Endometrial microvascular endothelial cells (primary cell): ENCODE measurements around the gene REXO1. TPM values are rescaled to one million over a fixed set of nuclear protein-coding genes. Genes with fewer than 3 reads are reported as not detected.

Source experiments
- in situ Hi-C: cut with HindIII; loops from 2 replicates; pipeline ENCODE4 v1.10.0; 2017; ENCODE audit warnings: low sequenced_read_pairs, low pct_unique_long_range_greater_than_20kb; ENCODE audit errors: inconsistent ontology term
- total RNA-seq: library from RNA; depleted of rRNA; stranded (reverse); fragments of >200 nt; gene quantifications from one replicate; pipeline ENCODE4 v1.2.3, GENCODE V29; 2015; ENCODE audit errors: inconsistent ontology term

REXO1 gene
- total RNA-seq, 1 donor from 2014 or later = 15.7 TPM

DNA sequence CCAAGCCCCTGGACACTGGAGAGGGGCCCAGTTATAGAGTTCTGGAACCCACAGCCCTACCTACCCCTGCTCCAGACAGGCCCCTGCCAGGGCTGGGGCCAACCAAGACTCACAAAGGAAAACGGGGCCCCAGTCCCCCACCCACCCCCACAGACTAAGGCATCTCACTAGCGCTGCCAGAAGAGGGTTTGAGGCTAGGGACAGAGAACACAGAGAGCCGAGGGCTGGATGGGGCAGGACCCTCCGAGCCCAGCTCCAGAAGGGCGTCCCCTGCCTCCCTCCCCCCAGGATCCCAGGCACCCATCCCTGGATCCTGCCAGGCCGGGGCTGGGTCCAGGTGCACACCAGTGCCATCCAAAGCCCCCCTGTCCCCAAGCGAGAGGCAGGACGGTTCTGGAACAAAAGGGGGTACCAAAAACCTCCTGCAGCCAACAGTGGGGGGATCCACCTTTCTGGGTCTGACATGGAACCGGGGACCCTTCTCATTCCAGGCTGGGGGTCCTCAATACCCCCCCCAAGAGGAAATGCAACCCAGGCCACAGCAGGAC, 4.4 kb upstream of the REXO1 start:
- in situ Hi-C loops = no loop called here

DNA sequence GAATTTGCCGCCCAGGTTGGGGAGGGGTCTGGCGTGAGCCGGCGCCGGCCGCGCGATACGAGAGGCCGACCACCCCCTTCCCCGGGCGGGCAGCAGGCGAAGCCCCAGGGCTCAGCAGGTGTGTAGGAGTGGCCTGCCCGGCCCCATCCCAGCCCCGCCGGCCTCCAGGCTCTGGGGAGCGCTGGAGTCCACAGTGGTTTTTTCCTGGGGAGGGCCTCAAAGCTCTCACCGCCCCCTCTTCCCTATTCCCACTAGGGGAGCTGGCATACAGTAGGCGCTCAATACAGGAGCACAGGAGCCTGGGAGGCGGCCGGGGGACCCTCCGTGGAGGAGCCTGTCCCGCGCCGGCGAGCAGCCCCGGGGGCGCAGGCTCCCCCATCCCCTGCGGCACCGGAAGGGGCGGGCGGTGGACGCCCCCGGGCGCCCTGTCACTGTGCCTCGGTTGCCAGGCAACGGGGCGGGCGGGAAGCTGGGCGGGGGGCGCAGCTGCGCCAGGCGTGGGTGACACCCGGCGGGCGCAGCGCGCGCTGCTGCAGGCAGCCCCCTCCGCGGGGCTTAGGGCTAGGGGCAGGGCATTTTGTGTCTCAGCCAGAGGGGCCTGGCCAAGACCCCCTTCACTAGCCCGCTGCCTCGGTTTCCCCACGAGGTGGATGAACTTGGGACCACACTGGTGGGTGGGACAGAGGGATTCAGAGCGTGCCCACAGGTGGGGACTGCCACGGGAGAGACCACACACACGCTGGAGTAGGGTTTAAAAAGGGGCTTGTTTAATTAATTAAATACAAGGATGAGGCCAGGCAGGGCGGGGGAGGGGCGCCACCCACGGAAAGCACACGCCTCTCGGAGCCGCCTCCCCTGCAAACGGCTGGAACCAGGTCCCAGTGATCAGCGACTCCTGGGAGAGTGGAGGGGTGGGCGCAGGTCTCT, 3.6 kb upstream of the REXO1 start:
- in situ Hi-C loops = no loop called here

DNA sequence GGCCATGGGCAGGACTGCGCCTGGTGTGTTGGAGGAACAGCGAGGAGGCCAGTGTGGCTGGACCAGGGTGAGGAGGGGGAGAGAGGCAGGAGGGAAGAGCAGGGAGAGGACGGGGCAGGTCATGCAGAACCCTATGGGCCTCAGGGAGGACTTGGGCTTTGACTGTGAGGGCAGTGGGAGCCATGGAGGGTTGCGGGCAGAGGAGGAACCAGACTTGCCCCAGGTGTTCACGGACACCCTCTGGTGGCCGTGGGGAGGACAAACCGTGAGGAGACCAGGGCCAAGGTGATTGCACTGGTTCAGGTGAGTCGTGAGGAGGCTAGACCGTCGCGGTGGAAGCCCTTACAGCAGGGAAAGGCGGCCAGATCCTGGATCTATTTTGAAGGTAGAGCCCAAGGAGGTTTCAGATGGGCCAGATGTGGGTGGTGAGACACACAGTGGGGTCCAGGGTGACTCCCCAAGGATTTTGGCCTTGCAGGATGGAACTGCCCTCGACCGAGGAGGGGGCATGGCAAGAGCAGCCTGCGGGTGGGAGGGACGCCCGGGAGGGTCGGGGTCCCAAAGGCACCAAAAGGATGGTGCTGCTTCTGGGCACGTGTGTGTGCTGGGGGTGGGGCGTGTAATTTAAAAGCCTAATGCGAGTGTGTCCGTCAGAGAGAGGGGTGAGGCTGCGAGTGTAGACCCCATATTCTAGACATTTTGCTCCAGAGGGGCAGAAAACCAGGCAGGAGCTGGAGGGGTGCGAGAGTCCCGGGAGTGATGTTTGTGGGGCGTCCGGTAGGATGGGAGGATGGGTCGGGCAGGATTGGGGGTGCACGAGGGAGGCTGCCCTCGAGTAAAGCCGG, 2.7 kb upstream of the REXO1 start:
- in situ Hi-C loops = no loop called here

DNA sequence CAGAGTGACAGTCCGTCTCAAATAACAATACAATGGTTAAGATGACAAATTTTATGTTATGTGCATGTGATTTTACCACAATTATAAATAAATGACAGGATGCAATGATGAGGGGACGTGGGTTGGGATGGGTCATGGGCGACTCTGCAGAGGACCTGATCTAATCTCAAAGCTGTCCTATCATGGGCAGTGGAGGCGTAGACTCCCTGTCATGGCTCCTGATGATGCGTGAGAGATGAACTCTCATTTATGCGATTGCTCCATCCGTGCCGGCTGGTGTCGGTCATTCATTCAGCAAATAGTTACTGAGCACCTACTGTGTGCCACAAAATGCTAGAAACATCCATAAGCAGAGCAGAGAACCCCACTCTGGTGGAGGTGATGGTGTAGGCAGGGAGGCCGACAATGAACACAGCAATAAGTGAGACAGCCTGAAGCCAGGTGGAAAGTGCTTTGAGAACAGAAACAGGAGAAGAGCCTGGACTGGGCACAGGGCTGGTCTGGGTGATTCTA, 1.7 kb upstream of the REXO1 start:
- in situ Hi-C loops = no loop called here

DNA sequence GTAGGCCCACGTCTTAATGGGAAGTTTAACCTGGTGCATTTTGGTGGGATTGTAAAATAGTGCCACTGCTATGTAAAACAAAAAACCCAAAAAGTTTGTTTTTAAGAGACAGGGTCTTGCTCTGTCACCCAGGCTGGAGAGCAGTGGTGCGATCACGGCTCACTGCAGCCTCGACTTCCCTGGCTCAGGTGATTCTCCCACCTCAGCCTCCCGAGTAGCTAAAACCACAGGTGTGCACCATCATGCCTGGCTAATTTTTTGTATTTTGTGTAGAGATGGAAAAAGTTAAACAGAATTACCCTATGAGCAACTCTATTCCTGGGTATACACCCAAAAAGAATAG, 820 bp upstream of the REXO1 start:
- in situ Hi-C loops = no loop called here

DNA sequence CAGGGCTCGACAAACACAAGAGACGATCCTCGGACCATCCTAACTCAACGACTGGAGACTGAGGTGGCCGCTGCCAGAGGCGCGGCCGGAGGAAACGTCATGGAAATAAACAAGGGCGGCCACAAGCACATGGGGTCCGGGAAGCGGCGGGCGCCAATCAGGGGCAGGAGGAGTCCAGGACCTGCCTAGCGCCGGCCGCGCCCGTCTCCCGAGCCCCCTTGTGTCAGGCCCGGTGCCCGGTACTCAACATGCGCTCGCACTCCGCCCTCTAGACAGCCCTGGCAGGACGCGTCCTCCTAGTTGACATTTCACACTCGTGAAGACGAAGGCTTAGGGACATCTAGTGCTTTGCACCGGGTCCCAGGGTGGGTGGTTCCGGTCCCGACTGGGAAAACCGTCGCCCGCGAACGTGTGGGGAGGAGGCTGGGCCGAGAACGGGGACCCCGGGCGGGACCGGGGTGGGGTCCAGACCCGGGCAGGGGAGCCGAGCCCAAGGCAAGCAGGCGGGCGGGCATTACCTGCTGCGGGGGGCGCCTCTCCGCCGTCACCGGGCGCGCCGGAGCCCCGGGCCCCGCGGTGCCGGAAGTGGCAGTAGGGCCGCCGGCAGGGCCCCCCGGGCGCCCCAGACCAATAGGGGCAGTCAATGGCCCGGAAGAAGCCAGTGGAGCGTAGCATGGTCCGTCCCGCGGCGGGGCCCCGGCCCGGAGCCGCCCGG, 442 bp downstream of the REXO1 start:
- in situ Hi-C loops = no loop called here

DNA sequence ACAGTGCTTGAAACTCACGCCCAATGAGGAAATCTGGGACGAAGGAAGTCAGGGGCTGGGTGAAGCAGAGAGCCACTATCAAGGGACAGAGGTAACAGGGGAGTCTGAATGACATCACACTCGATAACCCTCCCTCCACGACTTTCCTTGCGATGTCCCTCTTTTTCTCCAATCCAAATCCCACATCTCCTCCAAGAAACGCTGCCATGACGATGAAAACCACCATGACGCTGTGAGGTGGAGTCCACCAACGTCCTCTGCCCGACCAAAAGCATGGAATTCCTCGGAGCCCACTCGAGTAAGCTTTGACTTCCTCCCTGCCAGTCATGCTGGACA, 967 bp downstream of the REXO1 start:
- in situ Hi-C loops = no loop called here

DNA sequence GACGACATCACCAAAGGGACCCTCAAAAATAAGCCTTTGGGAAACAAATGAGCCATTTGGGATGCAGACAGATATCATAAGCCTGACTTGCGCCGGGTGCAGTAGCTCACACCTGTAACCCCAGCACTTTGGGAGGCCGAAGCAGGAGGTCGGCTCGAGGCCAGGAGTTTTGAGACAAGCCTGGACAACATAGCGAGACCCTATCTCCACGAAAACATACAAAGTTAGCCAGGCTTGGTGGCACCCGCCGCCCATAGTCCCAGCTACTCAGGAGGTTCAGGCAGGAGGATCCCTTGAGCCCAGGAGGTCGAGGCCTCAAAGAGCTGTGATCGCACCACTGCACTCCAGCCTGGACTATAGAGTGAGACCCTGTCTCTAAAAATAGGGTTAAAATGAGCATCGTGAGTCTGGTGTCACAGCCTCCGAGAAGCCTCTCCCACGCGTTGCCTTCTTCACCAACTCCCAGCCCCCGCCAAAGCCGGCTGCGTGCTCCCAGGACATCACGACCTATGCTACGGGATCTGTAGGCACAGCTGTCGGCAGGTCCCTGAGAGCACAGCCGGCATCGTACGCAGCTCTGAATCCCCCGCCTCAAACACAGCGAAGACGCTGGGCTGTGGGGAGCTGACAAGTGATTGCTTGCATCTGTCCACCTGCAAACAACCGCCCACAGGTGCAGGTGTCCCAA, 1.6 kb downstream of the REXO1 start:
- in situ Hi-C loops = no loop called here

DNA sequence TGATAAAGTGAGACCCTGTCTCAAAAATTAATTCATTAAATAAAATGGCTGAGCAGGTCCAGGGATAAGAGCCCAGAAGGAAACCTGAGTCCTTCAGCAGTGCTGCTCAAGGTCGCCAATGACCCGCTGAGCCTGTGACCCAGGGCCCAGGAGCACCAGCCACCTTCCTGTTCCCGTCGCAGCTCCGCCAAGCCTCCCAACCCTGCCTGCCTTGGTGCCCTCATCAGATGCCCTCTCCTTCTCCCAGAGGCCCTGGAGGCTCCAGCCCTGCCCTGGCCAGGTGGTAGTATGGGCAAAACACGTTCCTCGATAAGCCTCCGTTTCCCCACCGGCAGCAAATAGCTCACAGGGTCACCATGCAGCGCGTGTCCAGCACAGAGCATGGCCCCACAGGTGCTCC, 2.6 kb downstream of the REXO1 start:
- in situ Hi-C loops = no loop called here

DNA sequence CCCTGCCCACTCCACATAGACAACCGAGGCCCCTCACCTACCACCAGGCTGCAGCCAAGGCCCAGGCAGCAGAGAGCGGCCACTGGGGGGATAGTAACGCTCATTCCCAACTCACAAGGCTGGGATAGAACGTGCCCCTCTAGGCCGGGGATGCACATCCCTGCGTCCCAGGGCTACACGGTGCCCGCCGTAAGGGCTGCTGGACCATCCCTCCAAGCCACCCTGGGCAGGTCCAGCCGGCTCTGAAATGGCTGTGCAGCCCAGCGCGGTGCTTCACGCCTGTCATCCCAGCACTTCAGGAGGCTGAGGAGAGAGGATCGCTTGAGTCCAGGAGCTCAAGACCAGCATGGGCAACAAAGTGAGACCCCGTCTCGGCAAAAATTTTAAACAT, 3.2 kb downstream of the REXO1 start:
- in situ Hi-C loops = no loop called here

DNA sequence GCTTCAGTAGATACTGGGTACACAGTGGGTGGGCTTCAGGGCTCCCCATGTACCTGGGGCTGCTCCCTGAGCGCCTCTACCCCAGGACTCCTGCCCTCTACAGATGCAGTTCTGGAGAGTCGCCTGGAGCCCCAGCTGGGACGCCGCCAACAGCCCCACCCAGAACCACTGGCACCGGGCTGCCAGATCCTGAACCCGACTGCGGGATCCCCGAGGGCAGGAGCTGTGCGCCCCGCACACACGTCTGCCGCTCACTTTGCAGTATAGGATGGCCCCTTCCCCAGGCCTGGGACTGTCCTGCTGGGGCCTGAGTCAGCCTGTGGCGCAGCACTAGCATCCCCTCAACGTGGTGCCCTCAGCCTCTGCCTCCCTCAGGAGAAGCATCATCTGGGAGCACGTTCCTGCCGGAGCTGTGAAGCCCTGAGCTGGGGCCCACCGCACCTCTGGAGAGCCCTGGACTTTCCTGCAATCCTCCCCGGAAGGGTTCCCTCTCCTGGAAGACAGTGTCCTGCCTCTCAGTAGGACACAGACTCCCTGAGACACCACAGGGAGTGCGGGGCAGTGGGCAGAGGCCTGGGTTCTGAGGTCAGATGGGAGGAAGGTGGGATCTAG, 3.7 kb downstream of the REXO1 start:
- in situ Hi-C loops = no loop called here

DNA sequence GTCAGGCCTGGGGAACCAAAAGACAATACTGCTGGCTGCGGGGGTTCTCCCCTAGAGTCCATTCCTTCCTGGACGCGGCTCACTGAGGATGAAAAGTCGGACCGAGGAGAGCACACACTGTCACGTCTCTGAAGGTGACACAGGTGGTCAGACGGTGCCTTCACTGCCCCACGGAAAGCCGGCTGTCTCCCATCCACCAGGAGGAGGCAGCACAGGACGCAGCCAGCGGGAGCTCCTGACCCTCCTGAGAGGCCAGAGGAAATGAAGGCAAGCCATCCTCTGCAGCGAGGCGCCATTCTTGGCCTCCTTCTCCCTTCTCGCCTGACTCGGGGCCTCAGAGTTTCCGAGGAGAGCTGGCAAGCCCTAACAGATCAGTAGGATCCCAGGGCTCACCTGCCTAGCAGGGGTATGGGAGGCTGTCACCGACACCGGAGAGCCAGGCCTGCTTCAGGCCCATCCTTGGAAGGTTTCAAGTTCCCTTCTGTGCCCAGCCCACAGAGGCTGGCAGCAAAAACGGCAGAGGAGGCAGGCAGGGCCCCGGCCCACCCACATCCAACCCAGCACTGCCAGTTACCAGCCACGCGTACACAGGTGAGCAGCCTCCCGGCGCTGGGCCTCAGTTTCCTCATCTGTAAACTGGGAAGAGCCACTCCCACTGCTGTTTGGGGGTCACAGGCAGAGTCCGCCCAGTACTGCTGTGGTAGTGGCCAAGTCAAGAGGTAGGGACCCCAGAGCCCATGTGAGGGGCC, 4.5 kb downstream of the REXO1 start:
- in situ Hi-C loops = no loop called here

DNA sequence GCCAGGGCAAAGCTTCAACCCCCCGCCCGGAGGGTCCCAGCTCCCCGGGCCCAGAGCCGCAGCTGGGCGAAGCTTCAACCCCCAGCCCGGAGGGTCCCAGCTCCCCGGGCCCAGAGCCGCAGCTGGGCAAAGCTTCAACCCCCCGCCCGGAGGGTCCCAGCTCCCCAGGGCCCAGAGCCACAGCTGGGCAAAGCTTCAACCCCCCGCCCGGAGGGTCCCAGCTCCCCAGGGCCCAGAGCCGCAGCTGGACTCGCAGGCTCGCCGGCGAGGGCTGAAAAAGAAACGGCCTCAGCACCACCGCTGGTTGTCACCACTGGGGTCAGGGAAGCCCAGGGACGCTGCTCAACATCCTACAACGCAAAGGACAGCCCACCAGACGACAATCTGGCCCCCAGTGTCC, 5.2 kb downstream of the REXO1 start:
- in situ Hi-C loops = no loop called here

DNA sequence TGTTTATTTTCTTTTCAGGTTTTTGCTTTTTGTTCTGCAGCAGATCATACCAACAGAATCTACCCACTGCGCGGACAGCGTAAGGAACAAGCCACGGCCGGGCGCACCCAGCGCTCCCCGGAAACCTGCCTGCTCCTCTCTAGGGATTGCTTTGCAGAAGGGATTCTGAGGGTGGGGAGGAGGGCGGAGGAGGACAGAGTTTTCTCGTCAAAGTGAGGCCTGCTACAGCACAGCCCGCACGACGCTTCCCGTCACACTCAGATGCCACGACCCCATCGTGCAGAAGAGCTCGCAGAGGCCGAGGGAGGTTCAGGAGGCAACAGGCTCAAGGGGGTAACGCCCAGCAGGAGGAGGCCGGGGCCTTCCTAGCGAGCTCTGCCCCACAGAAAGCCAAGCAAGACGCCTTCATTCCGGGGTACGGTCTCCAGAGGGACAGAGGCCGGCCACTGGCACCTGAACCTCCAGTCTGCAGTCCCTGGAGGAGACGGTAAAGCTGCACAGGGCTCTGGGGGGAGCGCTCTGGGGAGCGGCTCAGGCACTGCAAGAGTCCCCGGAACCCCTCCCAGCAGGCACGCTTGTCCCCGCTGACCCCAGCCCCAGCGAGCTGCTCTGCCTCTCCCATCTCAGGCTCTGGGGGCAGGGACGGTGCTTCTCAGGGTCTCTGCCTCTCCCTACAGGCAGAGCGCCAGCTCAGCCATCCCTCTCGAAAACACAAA, 6.9 kb downstream of the REXO1 start:
- in situ Hi-C loops = no loop called here

DNA sequence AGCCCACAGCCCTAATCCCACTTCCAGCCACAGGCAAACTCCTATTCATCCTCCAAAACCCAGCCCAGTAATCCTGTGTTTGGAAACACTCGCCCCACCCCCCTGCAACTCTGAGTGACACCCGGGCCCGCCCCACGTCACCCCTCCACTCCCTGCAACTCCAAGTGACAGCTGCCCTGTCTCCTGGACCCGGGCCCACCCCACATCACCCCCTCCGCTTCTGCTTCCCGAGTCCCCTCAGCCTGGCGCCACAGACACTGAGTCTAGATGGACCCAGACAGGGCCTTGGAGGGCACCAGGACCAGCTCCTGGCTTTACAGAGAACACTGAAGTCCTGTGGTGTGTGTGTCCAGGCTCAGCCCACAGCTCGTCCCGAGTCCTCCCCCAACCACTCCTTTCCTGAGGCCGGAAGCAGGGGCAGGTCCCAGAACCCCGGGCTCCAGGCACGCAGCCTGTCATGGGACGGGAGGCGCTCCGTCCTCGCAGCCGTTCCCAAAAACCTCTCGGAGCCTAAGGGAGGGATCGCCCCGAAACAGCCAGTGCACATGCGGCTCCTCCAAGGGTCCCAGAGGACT, 7.7 kb downstream of the REXO1 start:
- in situ Hi-C loops = no loop called here

DNA sequence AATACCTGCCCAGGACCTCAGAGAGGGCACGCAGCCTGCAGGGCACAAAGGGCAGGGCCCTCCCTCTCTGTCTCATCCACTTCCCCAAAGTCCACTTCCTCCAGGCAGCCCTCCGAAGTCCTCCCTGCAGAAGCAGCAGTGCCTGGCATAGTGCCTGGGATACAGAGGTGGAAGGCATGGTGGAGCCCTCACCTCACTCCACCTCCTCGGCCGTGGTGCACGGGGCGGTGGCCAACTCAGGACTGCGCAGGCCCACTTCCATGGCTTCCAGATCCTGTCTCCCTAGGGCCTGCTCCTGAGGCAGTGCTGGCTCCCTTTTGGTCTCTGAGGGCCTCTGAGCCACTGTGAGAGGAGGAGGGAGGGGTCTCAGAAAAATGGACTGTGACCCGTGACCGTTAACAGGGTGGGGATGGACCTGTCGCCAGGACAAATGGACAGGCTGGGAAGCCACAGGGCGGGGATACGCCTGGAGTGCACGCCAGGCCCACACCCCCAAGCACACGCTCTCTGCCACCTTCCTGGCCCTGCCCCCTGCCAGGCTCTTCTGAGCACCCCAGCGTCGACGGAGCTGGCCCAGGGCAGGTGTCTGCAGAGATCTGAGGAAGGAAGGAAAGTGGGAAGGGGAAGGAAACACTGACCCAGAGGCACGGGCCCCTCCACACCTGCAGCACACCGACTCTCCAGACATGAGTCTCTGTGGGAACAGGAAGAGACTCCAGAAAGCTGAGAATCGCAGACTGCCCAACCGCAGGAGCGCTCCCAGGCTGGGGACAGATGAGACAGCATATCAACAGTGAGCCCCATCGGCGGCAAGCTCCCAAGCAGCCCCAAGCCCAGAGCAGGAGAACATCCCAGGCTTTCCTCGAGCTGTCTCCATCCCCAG, 8.4 kb downstream of the REXO1 start:
- in situ Hi-C loops = no loop called here
